Rectal smooth muscle tissue (tissue), 1 donor: Measurements from ENCODE around the gene LRRC26.
A peak's percentile ranks its signal among the peaks of the same experiment; 100 is the strongest.
"Not testable (repeated sequence)": the region's sequence is repeated elsewhere in the genome, so short reads cannot be mapped to it uniquely, and the experiment has no call there.

Experiments used
- H3K27ac ChIP-seq: one replicate; pipeline ENCODE4 v1.7.0; 2013; ENCODE audit warnings: low read depth, low read length, inconsistent platforms
- H3K27me3 ChIP-seq: one replicate; pipeline ENCODE4 v1.7.0; 2013; ENCODE audit warnings: low read length; ENCODE audit not compliant: control insufficient read depth, insufficient read depth
- H3K36me3 ChIP-seq: one replicate; pipeline ENCODE4 v1.7.0; 2013; ENCODE audit warnings: low read length; ENCODE audit not compliant: control insufficient read depth, insufficient read depth
- H3K4me1 ChIP-seq: one replicate; pipeline ENCODE4 v1.7.0; 2013; ENCODE audit warnings: low read length; ENCODE audit not compliant: control insufficient read depth, insufficient read depth
- H3K4me3 ChIP-seq: one replicate; pipeline ENCODE4 v1.7.0; 2013; ENCODE audit warnings: low read length
- H3K9ac ChIP-seq: one replicate; pipeline ENCODE4 v1.7.0; 2013; ENCODE audit warnings: low read length

LRRC26 gene

GRCh38 chr9:137138058-137138721, 31.7 kb downstream of the LRRC26 start:
- Histone ChIP-seq H3K9ac (no peak overlapping the region), H3K4me1 (no peaks in the 10 kb centered on the region), H3K27ac (no peak overlapping the region), H3K36me3 (no peaks in the 10 kb centered on the region), H3K27me3 (peaks cover 40% of the 10 kb centered on the region), H3K4me3 (no peak overlapping the region)

- no peaks in the 10 kb centered on the region for H3K4me1 ChIP-seq
- H3K27me3 ChIP-seq = peaks cover 33% of the 10 kb centered on the region
- H3K4me3 ChIP-seq = no peak overlapping the region
Measured at GRCh38 chr9:137136881-137137607, 32.8 kb downstream of the LRRC26 start.

GRCh38 chr9:137136261-137136880, 33.5 kb downstream of the LRRC26 start:
- Histone ChIP-seq H3K9ac (no peak overlapping the region), H3K4me3 (no peak overlapping the region), H3K27ac (no peak overlapping the region), H3K36me3 (no peaks in the 10 kb centered on the region), H3K4me1 (no peaks in the 10 kb centered on the region), H3K27me3 (peaks cover 27% of the 10 kb centered on the region)

More at GRCh38 chr9:137136881-137137607, 32.8 kb downstream of the LRRC26 start:
- Histone ChIP-seq H3K27ac (no peak overlapping the region), H3K36me3 (no peaks in the 10 kb centered on the region), H3K9ac (no peak overlapping the region)

- H3K9ac ChIP-seq, H3K4me3 ChIP-seq, H3K4me1 ChIP-seq, H3K36me3 ChIP-seq, H3K27ac ChIP-seq: not testable (repeated sequence)
- peaks cover 24% of the 10 kb centered on the region for H3K27me3 ChIP-seq
Measured at GRCh38 chr9:137135154-137135553, 34.7 kb downstream of the LRRC26 start.

- no peak overlapping the region for H3K4me3 ChIP-seq
- H3K9ac ChIP-seq = no peak overlapping the region
- peaks cover 24% of the 10 kb centered on the region for H3K27me3 ChIP-seq
- no peak overlapping the region for H3K27ac ChIP-seq
- no peaks in the 10 kb centered on the region for H3K4me1 ChIP-seq
- no peaks in the 10 kb centered on the region for H3K36me3 ChIP-seq
Measured at GRCh38 chr9:137134191-137134590, 35.7 kb downstream of the LRRC26 start.

GRCh38 chr9:137130176-137130755, 39.6 kb downstream of the LRRC26 start:
- H3K4me1 ChIP-seq = no peaks in the 10 kb centered on the region
- H3K27me3 ChIP-seq = no peaks in the 10 kb centered on the region
- no peak overlapping the region for H3K27ac ChIP-seq
- no peak overlapping the region for H3K9ac ChIP-seq
- H3K4me3 ChIP-seq = peak overlapping the region; percentile 80
- no peaks in the 10 kb centered on the region for H3K36me3 ChIP-seq

GRCh38 chr9:137129456-137130175, 40.2 kb downstream of the LRRC26 start:
- H3K9ac ChIP-seq = no peak overlapping the region

GRCh38 chr9:137128862-137129455, 40.9 kb downstream of the LRRC26 start:
- Histone ChIP-seq H3K27ac (peak overlapping the region; percentile 56), H3K9ac (no peak overlapping the region), H3K36me3 (no peaks in the 10 kb centered on the region), H3K4me1 (no peaks in the 10 kb centered on the region), H3K27me3 (no peaks in the 10 kb centered on the region), H3K4me3 (peak overlapping the region; percentile 80)

More at GRCh38 chr9:137129456-137130175, 40.2 kb downstream of the LRRC26 start:
- Histone ChIP-seq H3K4me3 (peak overlapping the region; percentile 80), H3K36me3 (no peaks in the 10 kb centered on the region), H3K4me1 (no peaks in the 10 kb centered on the region), H3K27me3 (no peaks in the 10 kb centered on the region), H3K27ac (peak overlapping the region; percentile 56)

- Histone ChIP-seq H3K4me1 (no peaks in the 10 kb centered on the region), H3K27ac (no peak overlapping the region), H3K36me3 (no peaks in the 10 kb centered on the region), H3K27me3 (no peaks in the 10 kb centered on the region), H3K4me3 (peak overlapping the region; percentile 80), H3K9ac (no peak overlapping the region)
Measured at GRCh38 chr9:137128158-137128861, 41.5 kb downstream of the LRRC26 start.

GRCh38 chr9:137127301-137128157, 42.3 kb downstream of the LRRC26 start:
- Histone ChIP-seq H3K27ac (no peak overlapping the region), H3K9ac (no peak overlapping the region), H3K27me3 (no peaks in the 10 kb centered on the region), H3K4me3 (peak overlapping the region; percentile 54), H3K4me1 (no peaks in the 10 kb centered on the region), H3K36me3 (no peaks in the 10 kb centered on the region)

GRCh38 chr9:137126786-137127185, 43.1 kb downstream of the LRRC26 start:
- Histone ChIP-seq H3K27ac (no peak overlapping the region), H3K4me1 (no peaks in the 10 kb centered on the region), H3K9ac (no peak overlapping the region)

More at GRCh38 chr9:137126786-137127185, 43.1 kb downstream of the LRRC26 start:
- Histone ChIP-seq H3K27me3 (no peaks in the 10 kb centered on the region), H3K36me3 (no peaks in the 10 kb centered on the region), H3K4me3 (peak overlapping the region; percentile 54)
